ENCODE data around the gene BTBD9. TPM values are rescaled to one million over a fixed set of nuclear protein-coding genes. Genes with fewer than 3 reads are reported as not detected.
"Not testable (repeated sequence)": the region's sequence is repeated elsewhere in the genome, so short reads cannot be mapped to it uniquely, and the experiment has no call there.

The BTBD9 gene
- total RNA-seq, 1 experiment from 2014 or later, result 4.7 TPM

DNA sequence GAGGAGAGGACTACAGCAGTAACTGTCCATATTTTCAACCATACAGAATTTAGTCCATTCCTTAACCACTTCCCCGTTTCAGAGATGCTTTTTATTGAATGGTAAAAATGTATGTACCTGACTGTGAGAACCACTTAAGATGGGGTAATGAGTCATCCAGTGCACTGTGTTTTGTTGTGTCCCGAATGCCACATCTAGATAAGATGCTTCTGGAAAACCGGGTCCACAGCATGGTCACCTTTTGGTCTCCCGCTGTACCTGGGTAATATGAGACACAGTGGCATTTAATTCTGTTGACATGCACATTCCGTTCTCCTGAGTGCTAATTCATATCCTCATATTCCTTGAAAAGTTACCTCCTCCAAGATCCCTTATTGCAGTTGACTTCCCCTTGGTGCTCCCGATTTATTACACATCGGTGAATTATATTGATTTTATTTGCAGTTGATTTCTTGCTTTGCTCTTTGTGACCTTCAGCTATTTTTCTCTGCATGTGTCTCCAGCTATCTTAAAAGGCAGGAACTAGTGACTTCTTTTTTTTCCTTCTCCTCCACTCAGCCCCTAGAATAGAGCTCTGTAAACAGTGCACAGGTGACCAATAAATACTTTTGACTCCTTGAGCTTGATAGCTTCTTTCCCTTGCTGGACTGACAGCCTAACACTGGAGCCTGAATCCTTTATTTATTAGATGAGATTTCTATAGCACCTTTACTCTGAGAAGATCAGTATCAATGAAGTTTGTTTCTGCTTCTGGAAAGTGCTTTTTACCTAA is 505.6 kb downstream of the BTBD9 start:
- Histone ChIP-seq H3K4me2 (ENCODE audit: low read depth, low read length, poor library complexity, severe bottlenecking) (no peak overlapping the region), H3K4me1 (ENCODE audit: low read length) (no peaks in the 10 kb centered on the region), H3K27me3 (ENCODE audit: low read length) (no peaks in the 10 kb centered on the region), H3K9me2 (replicated peaks; ENCODE audit: insufficient read depth, low read length) (no peaks in the 10 kb centered on the region), H4K20me1 (ENCODE audit: insufficient read depth, low read depth, low read length) (0 out of 2 replicates have a peak, but pooled peaks cover 8% of the 10 kb centered on the region), H3K4me3 (ENCODE audit: low read length) (no peak overlapping the region), H2AFZ (ENCODE audit: low read length) (no peak overlapping the region), H3K36me3 (ENCODE audit: insufficient read depth, low read length) (no peaks in the 10 kb centered on the region), H3K9me3 (ENCODE audit: low read length) (no peaks in the 10 kb centered on the region), H3K79me2 (ENCODE audit: low read length) (no peaks in the 10 kb centered on the region), H3K9ac (ENCODE audit: low read length) (no peak overlapping the region), H3K27ac (ENCODE audit: low read length) (no peak overlapping the region)
- DNase-seq, result no peak

DNA sequence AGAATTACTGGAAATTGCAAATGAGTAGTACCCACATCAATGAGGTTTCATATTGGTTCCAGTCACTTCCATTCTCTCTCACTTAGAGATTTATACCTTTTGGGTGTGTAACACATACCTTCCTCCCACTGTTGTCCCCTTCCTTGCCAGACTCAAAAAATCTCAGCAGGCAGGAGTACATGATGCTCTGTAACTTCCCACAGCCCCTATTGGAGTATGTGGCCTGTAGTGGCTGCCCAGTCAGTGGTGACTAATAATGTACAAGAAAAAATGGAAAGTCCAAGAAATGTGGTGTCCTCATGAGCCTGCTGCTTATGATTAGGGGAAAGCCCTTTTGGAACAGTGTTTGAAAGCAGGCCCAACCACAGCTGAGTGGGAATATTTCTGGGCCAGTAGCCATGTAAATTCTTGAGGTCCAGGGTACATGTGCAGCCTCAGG is 508.2 kb downstream of the BTBD9 start:
- no peaks in the 10 kb centered on the region for H3K4me1 ChIP-seq (ENCODE audit: low read length)
- H2AFZ ChIP-seq (ENCODE audit: low read length), result no peak overlapping the region
- no peak overlapping the region for H3K4me2 ChIP-seq (ENCODE audit: low read depth, low read length, poor library complexity, severe bottlenecking)
- no peaks in the 10 kb centered on the region for H3K79me2 ChIP-seq (ENCODE audit: low read length)
- no peaks in the 10 kb centered on the region for H3K27me3 ChIP-seq (ENCODE audit: low read length)
- DNase-seq, result no peak
- no peaks in the 10 kb centered on the region for H3K9me2 ChIP-seq (replicated peaks; ENCODE audit: insufficient read depth, low read length)
- H3K9ac ChIP-seq (ENCODE audit: low read length), result no peak overlapping the region
- H4K20me1 ChIP-seq (ENCODE audit: insufficient read depth, low read depth, low read length), result peaks cover 11% of the 10 kb centered on the region
- H3K36me3 ChIP-seq (ENCODE audit: insufficient read depth, low read length), result no peaks in the 10 kb centered on the region
- H3K27ac ChIP-seq (ENCODE audit: low read length), result no peak overlapping the region
- H3K4me3 ChIP-seq (ENCODE audit: low read length), result no peak overlapping the region
- no peaks in the 10 kb centered on the region for H3K9me3 ChIP-seq (ENCODE audit: low read length)

DNA sequence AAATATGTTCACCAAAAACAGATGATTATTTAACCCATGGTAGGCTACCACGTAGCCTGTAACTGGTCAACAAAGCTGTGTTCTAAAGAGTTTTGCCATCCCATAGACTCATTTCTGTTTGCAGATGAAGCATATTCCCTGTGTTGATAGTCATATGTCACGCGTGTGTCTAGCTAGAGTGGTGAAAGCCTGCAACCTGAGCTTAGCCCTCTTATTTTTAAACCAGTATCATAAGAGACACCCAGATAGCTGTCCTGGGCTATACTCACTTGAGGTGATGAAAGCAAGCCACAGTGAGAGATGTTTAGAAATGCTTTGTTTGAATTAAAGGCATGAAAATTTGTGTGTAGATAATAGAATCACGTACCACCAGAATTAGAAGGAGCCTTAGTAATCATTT is 512.4 kb downstream of the BTBD9 start:
- no peak overlapping the region for H3K27ac ChIP-seq (ENCODE audit: low read length)
- H2AFZ ChIP-seq (ENCODE audit: low read length), result no peak overlapping the region
- no peaks in the 10 kb centered on the region for H3K36me3 ChIP-seq (ENCODE audit: insufficient read depth, low read length)
- DNase-seq, result no peak
- H3K9me3 ChIP-seq (ENCODE audit: low read length), result no peaks in the 10 kb centered on the region
- H3K4me2 ChIP-seq (ENCODE audit: low read depth, low read length, poor library complexity, severe bottlenecking), result no peak overlapping the region
- no peaks in the 10 kb centered on the region for H3K27me3 ChIP-seq (ENCODE audit: low read length)
- H3K4me3 ChIP-seq (ENCODE audit: low read length), result no peak overlapping the region
- H3K9me2 ChIP-seq (replicated peaks; ENCODE audit: insufficient read depth, low read length), result no peaks in the 10 kb centered on the region
- H4K20me1 ChIP-seq (ENCODE audit: insufficient read depth, low read depth, low read length), result peaks cover 17% of the 10 kb centered on the region
- no peaks in the 10 kb centered on the region for H3K79me2 ChIP-seq (ENCODE audit: low read length)
- H3K4me1 ChIP-seq (ENCODE audit: low read length), result no peaks in the 10 kb centered on the region
- H3K9ac ChIP-seq (ENCODE audit: low read length), result no peak overlapping the region

DNA sequence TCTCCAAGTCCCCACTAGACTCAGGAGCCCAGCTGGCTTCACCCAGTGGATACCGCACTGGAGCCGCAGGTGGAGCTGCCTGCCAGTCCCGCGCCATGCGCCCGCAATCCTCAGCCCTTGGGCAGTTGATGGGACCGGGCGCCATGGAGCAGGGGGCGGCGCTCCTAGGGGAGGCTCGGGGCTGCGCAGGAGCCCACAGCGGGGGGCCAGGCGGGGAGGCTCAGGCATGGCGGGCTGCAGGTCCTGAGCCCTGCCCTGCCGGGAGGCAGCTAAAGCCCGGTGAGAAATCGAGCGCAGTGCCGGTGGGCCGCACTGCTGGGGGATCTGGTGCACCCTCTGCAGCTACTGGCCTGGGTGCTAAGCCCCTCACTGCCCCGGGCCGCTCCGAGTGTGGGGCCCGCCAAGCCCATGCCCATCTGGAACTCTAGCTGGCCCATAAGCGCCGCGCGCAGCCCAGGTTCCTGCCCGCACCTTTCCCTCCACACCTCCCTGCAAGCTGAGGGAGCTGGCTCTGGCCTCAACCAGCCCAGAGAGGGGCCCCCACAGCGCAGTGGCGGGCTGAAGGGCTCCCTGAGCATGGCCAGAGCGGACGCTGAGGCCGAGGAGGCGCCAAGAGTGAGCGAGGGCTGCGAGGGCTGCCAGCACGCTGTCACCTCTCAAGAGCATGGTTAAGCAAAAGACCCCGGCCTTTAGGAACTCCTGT is 515.4 kb downstream of the BTBD9 start:
- H3K27ac ChIP-seq (ENCODE audit: low read length); H3K79me2 ChIP-seq (ENCODE audit: low read length); H3K36me3 ChIP-seq (ENCODE audit: insufficient read depth, low read length); H3K4me1 ChIP-seq (ENCODE audit: low read length); DNase-seq; H3K27me3 ChIP-seq (ENCODE audit: low read length); H2AFZ ChIP-seq (ENCODE audit: low read length); H3K4me3 ChIP-seq (ENCODE audit: low read length); H3K9ac ChIP-seq (ENCODE audit: low read length); H3K9me2 ChIP-seq (replicated peaks; ENCODE audit: insufficient read depth, low read length); H3K4me2 ChIP-seq (ENCODE audit: low read depth, low read length, poor library complexity, severe bottlenecking); H3K9me3 ChIP-seq (ENCODE audit: low read length): not testable (repeated sequence)
- peaks cover 22% of the 10 kb centered on the region for H4K20me1 ChIP-seq (ENCODE audit: insufficient read depth, low read depth, low read length)

DNA sequence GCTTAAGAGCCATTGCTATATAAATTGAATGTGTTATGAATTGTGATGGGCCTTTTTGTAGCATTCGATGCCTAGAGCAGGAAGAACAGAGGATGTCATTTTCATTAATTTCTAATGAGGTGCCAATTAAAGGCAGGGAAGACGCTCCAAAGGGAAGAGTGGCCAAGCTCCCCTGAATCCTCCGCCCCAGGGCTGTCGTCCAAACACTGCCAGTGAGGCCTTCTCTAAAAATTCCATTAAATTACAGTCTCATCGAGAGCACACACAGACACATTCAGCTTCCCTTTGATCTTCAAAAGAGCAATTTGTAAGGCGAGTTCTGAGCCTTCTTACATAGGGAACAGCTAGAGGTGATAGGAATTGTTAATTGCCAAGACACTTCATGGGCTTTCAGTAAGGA is 520.2 kb downstream of the BTBD9 start:
- Histone ChIP-seq H3K4me3 (ENCODE audit: low read length) (no peak overlapping the region), H3K79me2 (ENCODE audit: low read length) (no peaks in the 10 kb centered on the region), H4K20me1 (ENCODE audit: insufficient read depth, low read depth, low read length) (peaks cover 17% of the 10 kb centered on the region; the same call in 1 of the 2 replicates), H3K4me1 (ENCODE audit: low read length) (no peaks in the 10 kb centered on the region), H3K27ac (ENCODE audit: low read length) (no peak overlapping the region), H3K9me2 (replicated peaks; ENCODE audit: insufficient read depth, low read length) (no peaks in the 10 kb centered on the region), H3K27me3 (ENCODE audit: low read length) (no peaks in the 10 kb centered on the region), H3K4me2 (ENCODE audit: low read depth, low read length, poor library complexity, severe bottlenecking) (no peak overlapping the region), H2AFZ (ENCODE audit: low read length) (no peak overlapping the region), H3K36me3 (ENCODE audit: insufficient read depth, low read length) (no peaks in the 10 kb centered on the region), H3K9me3 (ENCODE audit: low read length) (no peaks in the 10 kb centered on the region), H3K9ac (ENCODE audit: low read length) (no peak overlapping the region)
- DNase-seq, result no peak

DNA sequence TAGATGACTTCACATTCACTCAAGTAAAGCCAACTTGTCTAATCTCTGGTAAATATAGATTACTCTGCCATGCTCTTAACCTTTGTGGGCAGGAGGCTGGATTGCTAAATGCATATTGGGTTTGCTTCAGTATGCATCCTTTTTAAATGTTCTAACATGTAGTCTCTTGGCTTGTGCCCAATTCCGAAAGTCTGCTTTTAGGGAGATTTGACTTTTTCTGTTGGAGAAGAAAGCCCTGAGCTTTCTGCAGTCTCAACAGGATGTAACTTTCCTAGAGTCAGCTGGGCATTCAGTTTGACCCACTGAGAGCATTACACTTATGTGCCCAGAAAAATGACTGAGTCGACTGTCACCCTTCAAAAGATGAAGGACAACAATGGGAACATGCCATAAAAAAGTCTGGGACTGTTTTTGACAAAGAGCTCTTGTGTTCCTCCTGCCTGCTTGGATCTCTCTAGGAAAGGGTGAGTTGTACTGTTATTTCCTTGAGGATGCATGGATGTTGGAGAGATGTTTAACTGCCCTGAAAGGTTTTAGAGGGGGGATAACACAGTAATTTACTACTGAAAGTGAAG is 520.9 kb downstream of the BTBD9 start:
- Histone ChIP-seq H3K27ac (ENCODE audit: low read length) (no peak overlapping the region), H3K9me3 (ENCODE audit: low read length) (no peaks in the 10 kb centered on the region), H3K36me3 (ENCODE audit: insufficient read depth, low read length) (no peaks in the 10 kb centered on the region), H3K4me2 (ENCODE audit: low read depth, low read length, poor library complexity, severe bottlenecking) (no peak overlapping the region), H3K4me3 (ENCODE audit: low read length) (no peak overlapping the region), H2AFZ (ENCODE audit: low read length) (no peak overlapping the region), H3K79me2 (ENCODE audit: low read length) (no peaks in the 10 kb centered on the region), H3K4me1 (ENCODE audit: low read length) (no peaks in the 10 kb centered on the region), H3K9ac (ENCODE audit: low read length) (no peak overlapping the region), H3K9me2 (replicated peaks; ENCODE audit: insufficient read depth, low read length) (no peaks in the 10 kb centered on the region), H3K27me3 (ENCODE audit: low read length) (no peaks in the 10 kb centered on the region), H4K20me1 (ENCODE audit: insufficient read depth, low read depth, low read length) (peaks cover 22% of the 10 kb centered on the region; the same call in 1 of the 2 replicates)
- no peak for DNase-seq

Small RNA genes within 50 kb of the gene (small RNA-seq; reads per million reads assigned to genes)
- not detected for gene RF00019
- 0.36 reads per million for gene RF00279

Other genes with a start within 250 kb of the BTBD9 start
- 93.7 and 199 TPM in 2 replicates for gene GLO1, start 63.2 kb upstream of the BTBD9 start, total RNA-seq (2014; rRNA removed; shearing (Covaris generic); ENCODE audit: low replicate concordance)
- gene DNAH8, start 75.4 kb upstream of the BTBD9 start, total RNA-seq (2014; rRNA removed; shearing (Covaris generic); ENCODE audit: low replicate concordance), result not detected in 2 replicates

Data from Karpas-422 (cell line).